B cell (primary cell): ENCODE results near the gene GABRR2. TPM values are rescaled to one million over a fixed set of nuclear protein-coding genes. Genes with fewer than 3 reads are reported as not detected.

Source experiments
- ATAC-seq: fragments of 200-7000 bp; cut with Tn5 transposase; one replicate; pipeline ENCODE4 v1.10.0; 2021; ENCODE audit warnings: low read depth, mild to moderate bottlenecking, moderate number of reproducible peaks, moderate library complexity
- CTCF ChIA-PET: fragments of 350-600 bp; sonication (Branson Sonifier 250); formaldehyde crosslinking; loops from one replicate; lab custom pipeline; 2021; ENCODE audit warnings: antibody characterized with exemption, inconsistent platforms; lab: Charles Lee
- POLR2A ChIA-PET: fragments of 350-600 bp; sonication (Branson Sonifier 250); formaldehyde crosslinking; loops from one replicate; lab custom pipeline; 2021; ENCODE audit warnings: antibody characterized with exemption; lab: Charles Lee
- DNase-seq: peaks from one replicate; pipeline ENCODE4 v3.0.0; 2013
- H2AFZ ChIP-seq: 2 replicates; pipeline ENCODE4 v1.6.1; 2012; ENCODE audit warnings: mild to moderate bottlenecking, low read depth, low read length; ENCODE audit not compliant: insufficient read depth, poor library complexity, severe bottlenecking
- H3K27ac ChIP-seq, 2 donors: 1 replicate in 1 of 2; 2 replicates in 1 of 2; pipeline ENCODE4 v1.5.1; 2012 to 2013; ENCODE audit warnings: low read length in 2 of 2, mild to moderate bottlenecking in 2 of 2, moderate library complexity in 1 of 2
- H3K27me3 ChIP-seq, 4 experiments: fragments of 200-600 bp in 1 of 4; sonication (generic) in 1 of 4; replicated peaks in 1 of 4; 1 replicate in 2 of 4; 2 replicates in 2 of 4; pipeline versions ENCODE4 v1.6.1 to v1.7.0; 2013 to 2016; ENCODE audit warnings: low read length in 3 of 4, mild to moderate bottlenecking in 2 of 4, mixed read lengths in 1 of 4, moderate library complexity in 1 of 4; ENCODE audit not compliant: insufficient read depth in 4 of 4, control insufficient read depth in 3 of 4; ENCODE audit errors: control extremely low read depth in 1 of 4
- H3K36me3 ChIP-seq, 2 experiments: replicated peaks in 1 of 2; 1 replicate in 1 of 2; 2 replicates in 1 of 2; pipeline versions ENCODE4 v1.6.1 to v1.7.1; 2013; ENCODE audit warnings: low read length in 1 of 2; ENCODE audit not compliant: insufficient read depth in 2 of 2, control insufficient read depth in 1 of 2; ENCODE audit errors: control extremely low read depth in 1 of 2, extremely low read depth in 1 of 2
- H3K4me1 ChIP-seq, 2 donors: fragments of 200-600 bp in 1 of 2; sonication (generic) in 1 of 2; 1 replicate in 1 of 2; 2 replicates in 1 of 2; pipeline versions ENCODE4 v1.5.1 to v1.6.1; 2013 to 2017; ENCODE audit warnings: low read length in 2 of 2; ENCODE audit not compliant: control insufficient read depth in 2 of 2, insufficient read depth in 2 of 2
- H3K4me2 ChIP-seq: replicated peaks from 2 replicates; pipeline ENCODE3; 2012; ENCODE audit warnings: mild to moderate bottlenecking, low read depth, low read length; ENCODE audit not compliant: poor library complexity, severe bottlenecking
- H3K4me3 ChIP-seq, 5 experiments: fragments of 200-600 bp in 1 of 5; sonication (generic) in 1 of 5; 1 replicate in 3 of 5; 2 replicates in 2 of 5; pipeline versions ENCODE4 v1.5.1 to v1.7.0; 2011 to 2016; ENCODE audit warnings: low read length in 4 of 5, mild to moderate bottlenecking in 4 of 5, low read depth in 2 of 5, control low read depth in 1 of 5, moderate library complexity in 1 of 5; ENCODE audit not compliant: insufficient read depth in 1 of 5; ENCODE audit errors: control extremely low read depth in 1 of 5, extremely low read depth in 1 of 5
- H3K79me2 ChIP-seq: fragments of 200-600 bp; sonication (generic); one replicate; pipeline ENCODE4 v1.6.0; 2016; ENCODE audit warnings: low read length; ENCODE audit not compliant: control insufficient read depth, insufficient read depth
- H3K9ac ChIP-seq: fragments of 200-600 bp; sonication (generic); 2 replicates; pipeline ENCODE4 v1.6.1; 2017; ENCODE audit warnings: mild to moderate bottlenecking, low read length, moderate library complexity
- H3K9me3 ChIP-seq, 3 donors: one replicate each; pipeline versions ENCODE4 v1.6.1 to v1.7.1; 2013; ENCODE audit warnings: low read length in 2 of 3; ENCODE audit not compliant: control insufficient read depth in 2 of 3, insufficient read depth in 1 of 3; ENCODE audit errors: control extremely low read depth in 1 of 3
- H4K20me1 ChIP-seq: 2 replicates; pipeline ENCODE4 v1.6.0; 2012; ENCODE audit warnings: mild to moderate bottlenecking, low read length; ENCODE audit not compliant: insufficient read depth, control insufficient read depth, poor library complexity, severe bottlenecking
- H3K27ac Mint-ChIP-seq: one replicate; pipeline ENCODE4 v1.8.0; 2021; ENCODE audit warnings: mixed read lengths
- H3K27me3 Mint-ChIP-seq: one replicate; pipeline ENCODE4 v1.8.0; 2021; ENCODE audit warnings: mixed read lengths
- H3K4me1 Mint-ChIP-seq: one replicate; pipeline ENCODE4 v1.8.0; 2021; ENCODE audit warnings: mixed read lengths
- H3K4me3 Mint-ChIP-seq: one replicate; pipeline ENCODE4 v1.8.0; 2021; ENCODE audit warnings: mixed read lengths
- H3K9me3 Mint-ChIP-seq: one replicate; pipeline ENCODE4 v1.8.0; 2022; ENCODE audit warnings: mixed read lengths; ENCODE audit not compliant: insufficient read depth
- CTCF ChIP-seq: fragments of 200-600 bp; IDR thresholded peaks from one replicate; pipeline ENCODE4 v1.8.0; 2022; ENCODE audit warnings: antibody characterized with exemption, mild to moderate bottlenecking
- EZH2 ChIP-seq: IDR thresholded peaks from 2 replicates; pipeline ENCODE4 v1.6.1; 2012; ENCODE audit warnings: borderline replicate concordance, low read depth, mild to moderate bottlenecking, moderate library complexity, low read length; ENCODE audit not compliant: insufficient read depth, poor library complexity, severe bottlenecking
- WGBS: methylation state at CpG from one replicate; pipeline ENCODE4 v1.1.5; 2013; ENCODE audit warnings: missing lambda C conversion rate; ENCODE audit not compliant: insufficient coverage; 5-methylcytosine and 5-hydroxymethylcytosine counted together
- intact Hi-C: fragments of 100-400 bp; cut with micrococcal nuclease; formaldehyde crosslinking; loops from one replicate; pipeline ENCODE4 v1.10.0; 2022
- polyA plus RNA-seq: library from polyadenylated mRNA; depleted of rRNA; stranded (reverse); fragments of >200 nt; gene quantifications from 2 replicates; pipeline ENCODE4 v1.2.3, GENCODE V29; 2012
- total RNA-seq, 2 donors: library from RNA; stranded (reverse); fragments of 120-200 nt in 1 of 2; gene quantifications; 1 replicate in 1 of 2; 2 replicates in 1 of 2; pipeline versions ENCODE4 v1.2.3 to v1.2.4, GENCODE V29; 2013 to 2022

The GABRR2 gene
- total and polyA plus RNA-seq, 2 donors (not counting 1 experiment from before 2014, with no cell fraction given) = 0.59 to 4.7 TPM

- POLR2A ChIA-PET = no interaction called here
- no peak for DNase-seq
Observed at GRCh38 chr6:89321131-89321970, 6.3 kb upstream of the GABRR2 start.

More at GRCh38 chr6:89321131-89321970, 6.3 kb upstream of the GABRR2 start:
- Histone ChIP-seq H2AFZ (no peak overlapping the region), H3K27me3 (no peaks in the 10 kb centered on the region), H3K4me3 (no peak overlapping the region), H3K4me2 (no peak overlapping the region), H3K9ac (no peak overlapping the region), H3K27ac (no peak overlapping the region), H3K79me2 (no peaks in the 10 kb centered on the region), H3K9me3 (no peaks in the 10 kb centered on the region), H3K36me3 (peaks cover 6 to 10% of the 10 kb centered on the region in 2 experiments), H4K20me1 (peaks cover 8% of the 10 kb centered on the region), H3K4me1 (peaks cover 5 to 11% of the 10 kb centered on the region in 2 donors)
- Mint-ChIP-seq H3K4me1 (peaks cover 36% of the 10 kb centered on the region), H3K9me3 (no peaks in the 10 kb centered on the region), H3K27me3 (no peaks in the 10 kb centered on the region), H3K27ac (no peak overlapping the region), H3K4me3 (no peak overlapping the region)
- WGBS = 79% methylated on average over 6 of the region's 9 CpGs
- ATAC-seq = no peak
- intact Hi-C loops = no loop called here
- TF ChIP-seq CTCF = no peak
- TF ChIP-seq EZH2 = no peak
- CTCF ChIA-PET = interaction anchor here (1.1 kb wide), 1 partner anchor 20 kb away, joined by 3 read pairs; no protein-coding TSS in a partner anchor
